ENCODE data around the gene CAV2. TPM values are rescaled to one million over a fixed set of nuclear protein-coding genes. Genes with fewer than 3 reads are reported as not detected.

CAV2 gene
- total and polyA plus RNA-seq, 9 of the 15 experiments (the other 6 are each of a cell fraction or from before 2014, with no cell fraction given), result 16.1 to 137 (median 38.3) TPM

GRCh38 chr7:116500078-116500853, 728 bp downstream of the CAV2 start (continued):
- TF ChIP-seq DEAF1 (CRISPR knock-in tag; IDR thresholded peaks at IDR 0.05), result 0 out of 2 replicates have a peak, but pooled peaks have one; percentile 11
- TF ChIP-seq TBL1XR1 (IDR thresholded peaks at IDR 0.05; ENCODE audit: low read length in 2 of 2), result no peak
- no peak for TF ChIP-seq ETS1 (conservative IDR thresholded peaks at IDR 0.05; ENCODE audit: control insufficient read depth, low read depth, low read length)
- TF ChIP-seq MAZ (CRISPR knock-in tag; conservative IDR thresholded peaks at IDR 0.05 in 1 of 2, IDR thresholded peaks at IDR 0.05 in 1 of 2), result peak in 1 of 2 experiments; percentile 46; a peak in 2 of 4 replicates
- no peak for TF ChIP-seq KAT8 (IDR thresholded peaks at IDR 0.05; ENCODE audit: low read depth)
- no peak for TF ChIP-seq NONO (IDR thresholded peaks at IDR 0.05; ENCODE audit: low read depth in 2 of 2, low read length in 1 of 2)
- TF ChIP-seq HDAC1 (IDR thresholded peaks at IDR 0.05), result 0 out of 4 replicates have a peak, but pooled peaks of 1 of the 2 experiments have one; percentile 28
- 0 out of 2 replicates have a peak, but pooled peaks have one; percentile 32 for TF ChIP-seq CREM (IDR thresholded peaks at IDR 0.05; ENCODE audit: low read depth)
- no peak for TF ChIP-seq CHAMP1 (IDR thresholded peaks at IDR 0.05)
- TF ChIP-seq CHCHD3 (CRISPR knock-in tag; IDR thresholded peaks at IDR 0.05), result 0 out of 2 replicates have a peak, but pooled peaks have one; percentile 19
- TF ChIP-seq MITF (IDR thresholded peaks at IDR 0.05), result no peak
- no peak for TF ChIP-seq TCF15 (CRISPR knock-in tag; IDR thresholded peaks at IDR 0.05)
- 0 out of 2 replicates have a peak, but pooled peaks have one; percentile 20 for TF ChIP-seq SMAD4 (CRISPR knock-in tag; conservative IDR thresholded peaks at IDR 0.05)
- no peak for TF ChIP-seq ZNF311 (CRISPR knock-in tag; IDR thresholded peaks at IDR 0.05)
- no peak; the same call in 1 of the 2 replicates for TF ChIP-seq ELF2 (CRISPR knock-in tag; IDR thresholded peaks at IDR 0.05)
- peak in 1 of 2 experiments; percentile 73; a peak in 1 of 4 replicates for TF ChIP-seq FOXA3 (CRISPR knock-in tag; conservative IDR thresholded peaks at IDR 0.05 in 1 of 2, IDR thresholded peaks at IDR 0.05 in 1 of 2)
- TF ChIP-seq ZNF3 (CRISPR knock-in tag; IDR thresholded peaks at IDR 0.05), result no peak

All from K562 (cell line).